PC-9 (cell line): ENCODE measurements around the gene OSGEP.

Experiments used
- CTCF ChIP-seq: fragments of 200-600 bp; sonication (generic); conservative IDR thresholded peaks from 2 replicates; pipeline ENCODE4 v1.6.1; 2017; ENCODE audit warnings: mixed run types, antibody characterized with exemption, mild to moderate bottlenecking, moderate library complexity
- EZH2 ChIP-seq: fragments of 200-600 bp; sonication (generic); IDR thresholded peaks from 2 replicates; pipeline ENCODE4 v1.8.0; 2017; ENCODE audit warnings: antibody characterized with exemption, low read depth

GRCh38 chr14:20403521-20403920 lies 51.1 kb downstream of the OSGEP start:
- TF ChIP-seq EZH2: no peak
- TF ChIP-seq CTCF: no peak
